HepG2 (cell line): ENCODE measurements around the gene HRH3. TPM values are rescaled to one million over a fixed set of nuclear protein-coding genes. Genes with fewer than 3 reads are reported as not detected.

Experiments used
- AKNA ChIP-seq: sonication (generic); formaldehyde crosslinking; IDR thresholded peaks from 2 replicates; pipeline ENCODE4 v1.4.0; 2020; ENCODE audit warnings: missing genetic modification reagents, borderline replicate concordance
- ATF4 ChIP-seq, 2 experiments: fragments of 450-650 bp in 1 of 2; sonication (generic) in 1 of 2; formaldehyde crosslinking; IDR thresholded peaks; 2 replicates each; pipeline versions ENCODE4 v1.5.0 to v1.8.0; 2020 to 2022; ENCODE audit warnings: mild to moderate bottlenecking in 1 of 2, missing genetic modification reagents in 1 of 2
- CEBPB ChIP-seq: IDR thresholded peaks from 2 replicates; pipeline ENCODE4 v1.6.1; 2011; ENCODE audit warnings: low read depth, low read length, improper control_type of control experiment, borderline replicate concordance
- ONECUT2 ChIP-seq: sonication (generic); formaldehyde crosslinking; IDR thresholded peaks from 2 replicates; pipeline ENCODE4 v1.4.0; 2020; ENCODE audit warnings: missing genetic modification reagents
- PREB ChIP-seq: sonication (generic); formaldehyde crosslinking; IDR thresholded peaks from 2 replicates; pipeline ENCODE4 v1.4.0; 2020; ENCODE audit warnings: missing genetic modification reagents
- SNAPC4 ChIP-seq: sonication (generic); formaldehyde crosslinking; IDR thresholded peaks from 2 replicates; pipeline ENCODE4 v1.4.0; 2020; ENCODE audit warnings: mild to moderate bottlenecking, missing genetic modification reagents
- SRF ChIP-seq: IDR thresholded peaks from 2 replicates; pipeline ENCODE4 v1.6.1; 2011; ENCODE audit warnings: mild to moderate bottlenecking, low read depth, low read length, moderate library complexity
- SRY ChIP-seq: sonication (generic); formaldehyde crosslinking; IDR thresholded peaks from 2 replicates; pipeline ENCODE4 v1.8.0; 2022; ENCODE audit warnings: mild to moderate bottlenecking, missing genetic modification reagents
- THAP7 ChIP-seq: sonication (generic); formaldehyde crosslinking; IDR thresholded peaks from 2 replicates; pipeline ENCODE4 v1.8.1; 2023; ENCODE audit warnings: mild to moderate bottlenecking, missing genetic modification reagents
- ZBTB42 ChIP-seq: sonication (generic); formaldehyde crosslinking; IDR thresholded peaks from 2 replicates; pipeline ENCODE4 v1.5.0; 2020; ENCODE audit warnings: mild to moderate bottlenecking, missing genetic modification reagents
- ZNF362 ChIP-seq: sonication (generic); formaldehyde crosslinking; IDR thresholded peaks from 2 replicates; pipeline ENCODE4 v1.4.0; 2020; ENCODE audit warnings: missing genetic modification reagents, mild to moderate bottlenecking, borderline replicate concordance
- ZNF501 ChIP-seq: sonication (generic); formaldehyde crosslinking; IDR thresholded peaks from 2 replicates; pipeline ENCODE4 v1.5.1; 2020; ENCODE audit warnings: mild to moderate bottlenecking, moderate library complexity, missing genetic modification reagents
- ZNF550 ChIP-seq: sonication (generic); formaldehyde crosslinking; IDR thresholded peaks from 2 replicates; pipeline ENCODE4 v1.4.0; 2020; ENCODE audit warnings: mild to moderate bottlenecking, missing genetic modification reagents, borderline replicate concordance
- polyA plus RNA-seq, 8 experiments: library from polyadenylated mRNA; depleted of rRNA in 3 of 8; stranded (reverse) in 7 of 8; unstranded in 1 of 8; fragments of >200 nt; fragmentation: Illumina TruSeq in 4 of 8; extraction: Trizol in 4 of 8; gene quantifications; 2 replicates each; pipeline versions ENCODE4 v1.2.1 to v1.2.3, GENCODE V29; 2011 to 2016; ENCODE audit warnings: low read depth in 4 of 8, missing spikeins in 1 of 8, mixed read lengths in 1 of 8; ENCODE audit not compliant: insufficient read depth in 1 of 8
- total RNA-seq, 5 experiments: library from RNA; depleted of rRNA; stranded (reverse); fragments of >200 nt; fragmentation: Illumina TruSeq; extraction: Trizol; gene quantifications; 2 replicates each; pipeline ENCODE4 v1.2.3, GENCODE V29; 2016; ENCODE audit warnings: low read depth in 1 of 5

The HRH3 gene
- total and polyA plus RNA-seq, 2 of the 13 experiments (the other 11 are each of a cell fraction or from before 2014, with no cell fraction given): 0.18 TPM; not detected in 1

GRCh38 chr20:62217913-62218773 is 1.9 kb downstream of the HRH3 start (continued):
- TF ChIP-seq AKNA (CRISPR knock-in tag) (no peak), PREB (CRISPR knock-in tag) (no peak), ONECUT2 (CRISPR knock-in tag) (no peak), ZNF501 (CRISPR knock-in tag) (0 out of 2 replicates have a peak, but pooled peaks have one; percentile 21), ATF4 (CRISPR knock-in tag; IDR thresholded peaks at IDR 0.05) (no peak), SNAPC4 (CRISPR knock-in tag) (no peak), ZNF550 (CRISPR knock-in tag) (no peak), THAP7 (CRISPR knock-in tag) (no peak), ZNF362 (CRISPR knock-in tag) (no peak), ZBTB42 (CRISPR knock-in tag) (no peak), SRY (CRISPR knock-in tag) (no peak), SRF (no peak), CEBPB (no peak)
